ENCODE results near the gene SLC22A23. TPM values are rescaled to one million over a fixed set of nuclear protein-coding genes. Genes with fewer than 3 reads are reported as not detected.

Gene SLC22A23
- total RNA-seq, 1 donor from 2014 or later = 5.7 TPM

GRCh38 chr6:3260296-3260695 is 196.6 kb downstream of the SLC22A23 start:
- Histone ChIP-seq H4K20me1 (ENCODE audit: insufficient read depth, low read length) (peaks cover 50% of the 10 kb centered on the region), H3K4me1 (ENCODE audit: insufficient read depth, low read length) (peaks cover 11% of the 10 kb centered on the region), H3K9me3 (ENCODE audit: insufficient read depth, low read depth, low read length) (no peaks in the 10 kb centered on the region), H3K4me2 (ENCODE audit: low read length) (peak overlapping the region; percentile 97), H3K79me2 (ENCODE audit: insufficient read depth, low read length) (peaks cover 64% of the 10 kb centered on the region), H3K9ac (ENCODE audit: low read length) (no peak overlapping the region), H3K27me3 (ENCODE audit: insufficient read depth, low read length) (no peaks in the 10 kb centered on the region), H3K27ac (ENCODE audit: low read depth, low read length) (no peak overlapping the region), H2AFZ (ENCODE audit: low read depth, low read length) (no peak overlapping the region), H3K4me3 (ENCODE audit: insufficient read depth, low read depth, low read length) (no peak overlapping the region), H3K36me3 (ENCODE audit: insufficient read depth, low read length) (peaks cover 8% of the 10 kb centered on the region)
- no peaks in the 10 kb centered on the region for H3K36me3 Mint-ChIP-seq (ENCODE audit: low read depth, unreplicated experiment)
- TF ChIP-seq EZH2 (IDR thresholded peaks at IDR 0.05; ENCODE audit: insufficient read depth, low read length) (no peak), CTCF (IDR thresholded peaks at IDR 0.05; ENCODE audit: insufficient read depth, low read depth, low read length) (no peak)
- no peak for FAIRE-seq
- H3K4me3 Mint-ChIP-seq (ENCODE audit: unreplicated experiment) = peak overlapping the region; percentile 66
- H3K27ac Mint-ChIP-seq (ENCODE audit: unreplicated experiment) = no peak overlapping the region
- H3K4me1 Mint-ChIP-seq (ENCODE audit: low read depth, unreplicated experiment) = peaks cover 15% of the 10 kb centered on the region
- peaks cover 7% of the 10 kb centered on the region for H3K27me3 Mint-ChIP-seq (ENCODE audit: low read depth, unreplicated experiment)
- DNase-seq (ENCODE audit: low read depth) = no peak
- H3K9me3 Mint-ChIP-seq (ENCODE audit: unreplicated experiment) = no peaks in the 10 kb centered on the region

GRCh38 chr6:3259491-3259958 is 197.3 kb downstream of the SLC22A23 start:
- H3K27me3 Mint-ChIP-seq (ENCODE audit: low read depth, unreplicated experiment) = peaks cover 7% of the 10 kb centered on the region
- no peaks in the 10 kb centered on the region for H3K9me3 ChIP-seq (ENCODE audit: insufficient read depth, low read depth, low read length)
- FAIRE-seq = no peak
- H3K27me3 ChIP-seq (ENCODE audit: insufficient read depth, low read length) = no peaks in the 10 kb centered on the region
- peaks cover 5% of the 10 kb centered on the region for H3K36me3 ChIP-seq (ENCODE audit: insufficient read depth, low read length)
- H3K4me2 ChIP-seq (ENCODE audit: low read length) = peak overlapping the region; percentile 97
- peak; percentile 16 for DNase-seq (ENCODE audit: low read depth)
- H3K27ac ChIP-seq (ENCODE audit: low read depth, low read length) = peak overlapping the region; percentile 40
- TF ChIP-seq EZH2 (IDR thresholded peaks at IDR 0.05; ENCODE audit: insufficient read depth, low read length) (no peak), CTCF (IDR thresholded peaks at IDR 0.05; ENCODE audit: insufficient read depth, low read depth, low read length) (no peak)
- H3K4me1 ChIP-seq (ENCODE audit: insufficient read depth, low read length) = peaks cover 11% of the 10 kb centered on the region
- peak overlapping the region; percentile 99 for H2AFZ ChIP-seq (ENCODE audit: low read depth, low read length)
- peak overlapping the region; percentile 79 for H3K4me3 ChIP-seq (ENCODE audit: insufficient read depth, low read depth, low read length)
- peak overlapping the region; percentile 83 for H3K9ac ChIP-seq (ENCODE audit: low read length)
- peaks cover 44% of the 10 kb centered on the region for H4K20me1 ChIP-seq (ENCODE audit: insufficient read depth, low read length)
- H3K36me3 Mint-ChIP-seq (ENCODE audit: low read depth, unreplicated experiment) = no peaks in the 10 kb centered on the region
- peaks cover 15% of the 10 kb centered on the region for H3K4me1 Mint-ChIP-seq (ENCODE audit: low read depth, unreplicated experiment)
- peak overlapping the region; percentile 99 for H3K4me3 Mint-ChIP-seq (ENCODE audit: unreplicated experiment)
- H3K27ac Mint-ChIP-seq (ENCODE audit: unreplicated experiment) = peak overlapping the region; percentile 89
- H3K79me2 ChIP-seq (ENCODE audit: insufficient read depth, low read length) = peaks cover 56% of the 10 kb centered on the region
- no peaks in the 10 kb centered on the region for H3K9me3 Mint-ChIP-seq (ENCODE audit: unreplicated experiment)

- H3K4me2 ChIP-seq (ENCODE audit: low read length) = peak within 1 kb of the TSS; percentile 97
- H3K27me3 ChIP-seq (ENCODE audit: insufficient read depth, low read length) = no peaks in the 10 kb centered on the region
- H3K4me1 Mint-ChIP-seq (ENCODE audit: low read depth, unreplicated experiment) = peaks cover 15% of the 10 kb centered on the region
- peak within 1 kb of the TSS; percentile 40 for H3K27ac ChIP-seq (ENCODE audit: low read depth, low read length)
- peaks cover 11% of the 10 kb centered on the region for H3K4me1 ChIP-seq (ENCODE audit: insufficient read depth, low read length)
- H3K79me2 ChIP-seq (ENCODE audit: insufficient read depth, low read length) = peaks cover 50% of the 10 kb centered on the region
- no peaks in the 10 kb centered on the region for H3K9me3 Mint-ChIP-seq (ENCODE audit: unreplicated experiment)
- H3K4me3 ChIP-seq (ENCODE audit: insufficient read depth, low read depth, low read length) = peak within 1 kb of the TSS; percentile 79
- H4K20me1 ChIP-seq (ENCODE audit: insufficient read depth, low read length) = peaks cover 38% of the 10 kb centered on the region
- peak within 1 kb of the TSS; percentile 99 for H2AFZ ChIP-seq (ENCODE audit: low read depth, low read length)
- no peaks in the 10 kb centered on the region for H3K9me3 ChIP-seq (ENCODE audit: insufficient read depth, low read depth, low read length)
- H3K36me3 ChIP-seq (ENCODE audit: insufficient read depth, low read length) = peaks cover 2% of the 10 kb centered on the region
- H3K36me3 Mint-ChIP-seq (ENCODE audit: low read depth, unreplicated experiment) = peaks cover 4% of the 10 kb centered on the region
- H3K4me3 Mint-ChIP-seq (ENCODE audit: unreplicated experiment) = peak within 1 kb of the TSS; percentile 99
- peak within 1 kb of the TSS; percentile 83 for H3K9ac ChIP-seq (ENCODE audit: low read length)
- peaks cover 7% of the 10 kb centered on the region for H3K27me3 Mint-ChIP-seq (ENCODE audit: low read depth, unreplicated experiment)
- DNase-seq (ENCODE audit: low read depth) (peak; percentile 73), FAIRE-seq (no peak)
- TF ChIP-seq CTCF (IDR thresholded peaks at IDR 0.05; ENCODE audit: insufficient read depth, low read depth, low read length) (no peak), EZH2 (IDR thresholded peaks at IDR 0.05; ENCODE audit: insufficient read depth, low read length) (no peak)
- H3K27ac Mint-ChIP-seq (ENCODE audit: unreplicated experiment) = peak within 1 kb of the TSS; percentile 89
These were observed 197.9 kb downstream of the SLC22A23 start, which contains the start of gene PSMG4 for GRCh38 chr6:3258720-3259490. PSMG4 (plus strand) TSS chr6:3258947; CDS start chr6:3259023, 76 bp downstream.
